HG02943 (cell line): ENCODE measurements around the gene ACE2.

Experiments
- ATAC-seq: cut with Tn5 transposase; IDR thresholded peaks from one replicate; pipeline ENCODE4 v1.9.1; 2021; ENCODE audit warnings: mild to moderate bottlenecking, low read depth, moderate library complexity; ENCODE audit not compliant: unreplicated experiment

Gene ACE2

DNA sequence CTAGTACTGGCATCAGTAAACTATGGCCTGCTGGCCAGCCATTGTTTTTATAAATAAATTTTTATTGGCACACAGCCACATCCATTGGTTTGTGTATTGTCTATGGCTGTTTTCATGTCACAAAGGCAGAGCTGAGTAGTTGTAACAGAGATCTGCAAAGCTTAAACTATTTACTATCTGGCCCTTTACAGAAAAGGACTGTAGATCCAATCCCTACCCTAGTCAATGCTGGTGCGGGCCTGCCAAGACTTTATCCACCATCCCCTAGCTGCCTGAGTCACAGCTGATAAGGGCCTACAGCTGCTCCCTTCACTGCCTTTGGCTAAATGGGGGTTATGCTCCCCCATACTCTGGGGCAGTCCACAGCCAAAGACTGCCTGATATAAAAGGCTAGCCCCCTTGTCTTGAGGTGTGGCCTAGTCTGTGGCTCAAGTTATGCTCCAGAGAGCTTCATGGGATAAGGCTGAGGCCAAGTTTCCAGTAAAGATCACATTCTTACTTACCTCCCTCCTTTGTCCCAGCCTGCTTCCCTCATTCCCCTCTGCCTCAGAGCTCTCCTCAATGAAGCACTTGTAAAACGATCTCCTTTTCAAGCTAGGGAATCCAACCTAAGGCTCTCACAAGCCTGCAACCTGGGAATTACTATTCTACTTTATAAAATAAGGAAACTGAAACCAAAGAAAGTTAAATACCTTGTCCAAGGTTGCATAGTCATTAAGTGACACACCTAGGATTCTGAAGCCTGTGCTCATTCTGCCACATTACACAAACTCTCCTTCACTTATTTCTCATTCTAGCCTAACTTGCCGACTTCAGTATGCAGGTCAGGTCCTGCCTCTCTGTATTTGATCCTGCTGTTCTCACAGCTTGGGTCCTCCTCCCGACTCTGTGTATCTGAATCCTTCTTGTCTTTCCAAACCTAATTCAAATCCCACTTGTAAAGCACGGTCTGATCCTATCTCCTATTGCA, 20.7 kb downstream of the ACE2 start:
- ATAC-seq, result no peak

DNA sequence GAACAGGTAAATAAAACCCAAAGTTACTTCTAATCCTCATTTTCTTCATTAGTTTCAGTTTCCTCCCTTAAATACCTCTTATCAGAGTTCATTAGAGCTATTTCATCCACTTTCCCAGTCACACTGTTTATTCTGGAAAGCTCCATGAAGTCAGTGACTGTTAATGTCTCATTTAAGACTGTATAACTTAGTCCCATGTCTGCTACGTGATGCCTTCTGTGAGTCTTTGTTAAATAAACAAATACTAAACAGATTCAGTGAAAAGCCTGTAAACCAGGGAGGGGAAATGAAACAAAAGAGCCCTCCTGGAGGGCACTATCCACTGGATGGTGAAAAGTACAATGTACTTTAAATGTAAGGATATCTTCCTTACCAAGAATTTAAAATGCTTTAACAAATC, 24.7 kb downstream of the ACE2 start:
- no peak for ATAC-seq

DNA sequence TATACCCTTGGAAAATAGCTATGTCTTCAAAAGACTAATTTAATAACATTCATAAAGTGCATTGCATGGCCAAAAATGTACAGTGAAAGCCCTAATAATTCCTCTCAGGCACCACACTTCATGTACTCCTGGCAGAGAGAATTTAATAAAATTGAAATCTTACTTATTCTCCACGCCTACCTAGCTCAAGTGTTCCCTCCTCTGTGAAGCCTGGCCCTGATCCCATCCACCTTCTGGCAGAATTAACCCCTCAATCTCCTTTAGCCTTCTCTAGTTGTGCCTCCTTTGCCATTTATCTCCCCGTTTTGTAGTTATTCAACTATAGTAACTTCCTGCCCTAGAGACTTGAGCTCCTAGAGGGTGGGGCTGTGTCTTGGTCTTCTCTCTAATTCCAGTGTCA, 26.7 kb downstream of the ACE2 start:
- no peak for ATAC-seq

DNA sequence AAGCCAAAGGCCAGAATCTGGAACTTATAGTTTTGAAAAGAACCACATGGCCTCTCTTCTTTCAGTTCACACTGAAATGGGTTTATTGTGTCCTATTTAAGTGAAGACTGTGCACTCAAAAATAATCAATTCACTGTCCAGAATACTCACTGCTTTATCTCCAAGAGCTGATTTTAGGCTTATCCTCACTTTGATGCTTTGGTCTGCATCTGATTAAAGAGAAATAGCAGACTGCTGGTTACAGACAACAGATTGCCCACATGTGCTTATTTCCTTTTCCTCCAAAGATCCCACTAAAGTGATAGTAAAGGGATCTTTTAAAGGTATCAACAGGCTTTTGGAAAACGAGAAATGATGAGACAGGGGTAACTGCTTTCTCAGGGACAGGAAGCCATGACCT, 30.6 kb downstream of the ACE2 start:
- ATAC-seq, result no peak

DNA sequence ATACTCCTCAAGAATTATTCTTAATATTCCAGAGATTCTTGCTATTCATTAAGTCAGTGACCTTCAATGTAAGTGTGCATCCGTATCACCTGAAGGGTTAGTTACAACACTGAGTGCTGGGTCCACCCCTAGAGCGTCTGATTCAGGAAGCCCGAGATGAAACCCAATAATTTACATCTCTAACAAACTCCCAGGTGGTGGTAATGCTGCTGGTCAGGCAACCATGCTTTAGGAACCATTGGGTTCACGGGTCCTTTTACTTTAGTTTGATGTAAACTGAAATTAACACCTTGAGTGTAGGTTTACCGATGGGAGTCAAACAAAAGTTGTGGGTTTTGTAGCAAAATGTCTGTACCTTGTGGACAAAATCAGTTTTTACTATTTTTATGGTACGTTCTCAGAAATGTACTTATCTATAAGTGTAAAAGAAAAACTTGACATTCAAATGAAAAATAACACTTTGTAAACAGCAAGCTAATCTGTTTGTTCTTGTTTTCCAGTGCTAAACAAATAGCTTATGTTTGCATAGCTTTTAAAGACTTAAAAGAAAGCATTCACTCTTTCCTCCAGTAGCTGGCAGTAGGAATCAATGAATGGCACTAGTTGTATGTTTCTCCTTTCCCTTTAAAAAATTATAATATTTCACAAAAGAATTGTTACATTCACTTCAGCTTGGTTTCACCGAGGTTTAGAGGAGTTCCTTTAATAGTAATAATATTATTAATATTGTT, 32.7 kb downstream of the ACE2 start:
- ATAC-seq, result no peak

DNA sequence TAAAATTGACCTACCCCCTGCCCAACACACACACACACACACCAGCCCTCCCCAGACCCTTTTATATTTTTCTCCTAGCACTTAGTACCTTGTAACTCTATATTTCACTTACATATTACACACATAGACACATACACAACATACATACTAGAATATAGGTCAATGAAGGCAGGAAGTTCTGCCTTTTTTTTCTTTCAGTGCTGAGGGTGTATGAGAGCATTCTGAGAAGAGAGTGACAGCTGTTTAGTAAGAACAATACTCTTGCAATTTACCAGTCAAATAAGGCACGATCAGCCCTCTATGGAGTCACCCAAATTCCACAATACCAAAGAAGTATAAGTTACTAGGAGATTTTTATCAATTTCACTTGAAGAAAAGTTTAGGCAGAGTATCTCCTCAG, 33.5 kb downstream of the ACE2 start:
- no peak for ATAC-seq

DNA sequence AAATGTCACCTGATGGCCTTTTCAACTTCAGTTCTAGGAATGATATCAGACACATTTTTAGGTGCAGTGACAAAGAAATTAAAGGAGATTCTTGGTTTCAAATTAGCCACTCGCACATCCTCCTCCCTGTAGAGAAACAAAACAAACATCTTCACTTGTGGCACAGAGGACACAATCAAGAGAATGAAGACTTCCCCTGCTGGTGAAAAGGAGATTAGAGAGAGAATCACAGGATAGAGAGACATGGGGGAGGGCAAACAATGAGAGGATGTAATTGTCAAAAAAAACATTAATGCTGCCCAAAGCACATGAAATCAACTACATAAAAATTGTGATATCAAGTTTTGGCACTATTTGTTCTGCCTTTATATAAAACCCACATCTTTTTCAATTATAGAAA, 34.5 kb downstream of the ACE2 start:
- no peak for ATAC-seq

DNA sequence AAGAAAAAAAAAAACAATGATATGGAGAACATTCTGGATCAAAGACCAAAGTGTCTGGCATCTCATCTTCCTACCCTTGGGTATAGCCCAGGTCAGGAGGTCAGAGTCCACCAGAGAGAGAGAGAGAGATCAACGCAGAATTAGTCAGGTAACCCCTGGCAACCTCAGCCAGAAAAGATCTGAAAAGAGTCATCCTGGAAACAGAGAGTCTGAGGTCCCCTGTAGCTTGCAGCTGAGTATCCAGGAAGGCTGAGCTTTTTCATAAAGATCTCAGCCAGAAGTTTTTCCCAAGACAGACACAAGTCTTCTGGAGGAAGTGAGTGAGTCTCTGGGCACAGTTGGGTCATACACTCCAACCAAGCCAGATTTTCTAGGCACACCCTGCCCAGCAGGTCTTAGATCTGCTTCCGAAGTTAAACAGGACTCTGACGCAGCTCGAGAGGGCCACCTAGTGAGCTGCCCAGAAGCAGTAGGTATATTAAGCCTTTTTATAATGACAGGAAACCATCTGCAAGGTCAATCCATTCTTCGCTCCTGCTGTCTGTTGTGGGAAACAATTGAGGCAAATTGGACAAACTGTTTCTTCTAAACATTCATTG, 35.7 kb downstream of the ACE2 start:
- no peak for ATAC-seq

DNA sequence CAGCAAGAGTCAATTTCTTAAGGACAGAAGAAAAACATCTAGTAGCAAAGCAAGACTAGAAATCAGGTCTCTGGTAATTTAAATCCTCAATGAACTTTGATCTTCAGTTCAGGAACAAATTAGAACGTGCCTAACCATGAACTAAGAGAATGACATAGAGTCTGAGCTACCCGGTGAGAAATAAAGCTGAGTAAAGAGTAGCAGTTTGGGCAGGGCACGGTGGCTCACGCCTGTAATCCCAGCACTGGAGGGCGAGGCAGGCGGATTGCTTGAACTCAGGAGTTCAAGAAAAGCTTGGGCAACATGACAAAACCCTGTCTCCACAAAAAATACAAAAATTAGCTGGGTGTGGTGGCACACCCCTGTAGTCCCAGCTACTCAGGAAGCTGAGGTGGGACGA, 37.7 kb downstream of the ACE2 start:
- ATAC-seq, result no peak

DNA sequence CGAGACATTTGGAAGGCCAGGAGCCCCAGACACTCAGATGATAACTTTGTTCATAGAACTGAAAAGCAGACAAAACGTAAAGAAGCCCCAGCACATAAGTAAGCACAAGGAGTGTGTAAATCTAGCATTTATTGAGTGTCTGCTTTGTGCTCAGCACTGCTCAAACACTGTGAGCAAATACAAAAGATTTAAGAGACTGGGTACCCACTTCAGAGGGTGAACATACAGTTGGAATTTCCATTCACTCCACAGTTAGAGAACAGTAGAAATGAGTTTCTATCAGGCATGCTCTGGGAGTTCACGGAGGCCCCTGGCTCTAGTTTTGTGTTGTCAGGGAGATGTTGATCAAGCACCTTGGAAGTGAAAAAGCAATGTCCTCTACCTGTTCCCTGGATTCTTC, 39.8 kb downstream of the ACE2 start:
- ATAC-seq, result no peak

DNA sequence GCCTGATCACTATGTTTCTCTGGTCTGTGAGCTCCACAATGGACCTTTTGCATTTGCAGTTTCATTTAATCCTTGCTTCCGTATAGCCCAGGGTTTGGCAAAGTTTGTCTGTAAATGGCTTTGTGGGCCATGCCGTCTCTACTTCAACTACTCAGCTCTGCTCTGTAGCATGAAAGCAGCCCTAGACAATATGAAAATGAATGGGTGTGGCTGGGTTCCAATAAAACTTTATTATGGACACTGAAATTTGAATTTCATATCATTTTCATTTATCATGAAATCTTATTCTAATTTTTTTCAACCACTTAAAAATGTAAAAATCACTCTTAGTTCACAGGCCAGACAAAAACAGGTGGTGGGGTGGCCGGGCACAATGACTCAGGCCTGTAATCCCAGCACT, 41.5 kb downstream of the ACE2 start:
- no peak for ATAC-seq

DNA sequence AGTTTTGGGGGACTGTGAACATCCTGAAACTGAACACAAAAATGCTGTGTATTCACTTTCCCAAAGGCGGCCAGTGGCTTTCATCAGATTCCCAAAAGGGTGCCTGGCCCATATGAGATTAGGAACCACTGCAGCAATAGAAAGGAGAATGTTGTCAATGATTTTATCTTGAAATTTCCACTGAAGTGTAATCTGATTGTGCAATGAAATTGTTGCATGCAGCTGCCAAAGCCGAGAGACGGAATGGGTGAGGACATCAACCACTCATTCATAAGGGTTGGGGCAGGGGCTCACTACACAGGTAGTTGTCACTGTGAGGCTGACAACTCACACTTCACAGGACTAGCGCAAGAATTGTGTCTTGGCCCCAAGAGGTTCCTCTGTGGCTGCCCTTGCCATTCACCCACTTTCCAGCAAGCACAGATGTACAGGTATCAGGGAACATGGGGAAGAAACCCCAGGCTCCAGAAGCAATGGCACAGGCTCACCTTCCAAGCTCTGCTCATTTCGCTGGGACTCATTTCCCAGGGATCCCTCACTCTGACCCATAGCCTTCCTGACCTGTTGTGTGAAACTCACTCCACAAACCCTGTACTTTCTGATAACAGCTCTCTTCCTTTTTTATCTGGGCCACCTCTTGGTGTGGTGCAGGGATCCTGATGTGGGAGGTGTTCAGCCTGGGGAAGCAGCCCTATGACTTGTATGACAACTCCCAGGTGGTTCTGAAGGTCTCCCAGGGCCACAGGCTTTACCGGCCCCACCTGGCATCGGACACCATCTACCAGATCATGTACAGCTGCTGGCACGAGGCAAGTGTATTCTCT, 51.4 kb downstream of the ACE2 start:
- ATAC-seq, result no peak

DNA sequence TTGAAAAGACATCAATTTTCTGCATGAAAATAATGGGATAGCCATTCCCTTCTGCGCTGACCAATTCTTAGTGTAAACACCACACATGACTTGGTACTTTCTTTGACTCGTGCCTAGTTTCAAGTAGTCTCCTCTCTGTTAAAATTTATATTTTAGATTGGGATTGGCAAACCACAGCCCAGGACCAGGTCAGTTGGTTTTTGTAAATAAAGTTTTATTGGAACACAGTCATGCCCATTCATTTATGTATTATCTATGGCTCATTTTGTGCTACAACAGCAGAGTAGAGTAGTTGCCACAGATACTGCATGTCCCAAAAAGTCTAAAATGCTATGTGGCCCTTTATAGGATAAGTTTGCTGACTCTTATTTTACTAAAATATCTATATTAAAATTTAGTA, 53.4 kb downstream of the ACE2 start:
- no peak for ATAC-seq

DNA sequence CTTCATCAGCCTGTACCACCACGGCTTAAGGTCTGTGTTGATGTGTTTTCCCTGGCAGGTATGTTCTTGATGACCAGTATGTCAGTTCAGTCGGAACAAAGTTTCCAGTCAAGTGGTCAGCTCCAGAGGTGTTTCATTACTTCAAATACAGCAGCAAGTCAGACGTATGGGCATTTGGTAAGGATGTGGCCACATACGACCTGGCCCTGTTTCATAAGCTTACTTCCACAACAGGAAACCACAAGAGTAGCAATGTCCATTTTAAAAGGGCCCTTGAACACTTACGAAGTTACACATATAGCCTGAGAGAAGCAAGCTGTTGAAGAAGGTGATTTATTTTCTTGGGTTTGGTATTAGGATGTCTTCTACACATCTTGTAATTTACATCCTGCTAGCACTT, 54.0 kb downstream of the ACE2 start:
- no peak for ATAC-seq

DNA sequence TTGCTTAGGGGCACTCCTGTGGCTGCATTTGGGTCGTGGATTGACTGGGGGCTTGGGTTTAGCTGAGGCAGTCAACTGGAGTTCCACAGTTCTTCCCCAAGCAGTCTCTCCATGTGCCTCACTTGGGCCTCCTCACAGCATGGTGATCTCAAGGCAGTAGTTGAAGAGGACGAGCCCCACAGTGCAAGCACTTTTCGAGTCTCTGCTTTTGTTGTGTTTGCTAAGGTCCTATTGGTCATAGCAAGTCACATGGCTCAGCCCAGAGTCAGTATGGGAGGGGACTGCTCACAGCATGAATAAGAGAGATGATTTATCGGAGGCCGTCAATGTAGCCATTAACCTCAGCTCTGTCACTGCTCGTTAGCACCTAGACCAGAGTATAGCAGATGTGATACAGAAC, 70.4 kb downstream of the ACE2 start:
- ATAC-seq, result no peak

DNA sequence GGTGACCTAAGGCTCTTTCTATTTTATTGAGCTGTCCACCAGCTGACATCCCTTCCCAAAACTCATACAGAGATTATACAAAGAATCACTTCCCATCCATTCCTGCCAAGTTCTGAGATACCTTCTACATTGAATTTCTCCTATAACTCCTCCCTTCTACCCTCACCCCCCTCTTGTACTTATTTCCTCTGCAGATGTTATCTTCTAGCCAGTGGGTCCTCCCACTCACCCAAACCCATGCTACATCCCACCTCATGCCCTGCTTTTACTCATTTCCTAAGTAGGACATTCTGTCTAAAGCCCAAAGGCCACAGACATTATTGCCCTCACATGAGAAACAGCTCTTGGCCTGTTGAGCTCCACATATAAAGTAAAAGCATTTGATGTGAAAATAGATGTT, 71.6 kb downstream of the ACE2 start:
- no peak for ATAC-seq

DNA sequence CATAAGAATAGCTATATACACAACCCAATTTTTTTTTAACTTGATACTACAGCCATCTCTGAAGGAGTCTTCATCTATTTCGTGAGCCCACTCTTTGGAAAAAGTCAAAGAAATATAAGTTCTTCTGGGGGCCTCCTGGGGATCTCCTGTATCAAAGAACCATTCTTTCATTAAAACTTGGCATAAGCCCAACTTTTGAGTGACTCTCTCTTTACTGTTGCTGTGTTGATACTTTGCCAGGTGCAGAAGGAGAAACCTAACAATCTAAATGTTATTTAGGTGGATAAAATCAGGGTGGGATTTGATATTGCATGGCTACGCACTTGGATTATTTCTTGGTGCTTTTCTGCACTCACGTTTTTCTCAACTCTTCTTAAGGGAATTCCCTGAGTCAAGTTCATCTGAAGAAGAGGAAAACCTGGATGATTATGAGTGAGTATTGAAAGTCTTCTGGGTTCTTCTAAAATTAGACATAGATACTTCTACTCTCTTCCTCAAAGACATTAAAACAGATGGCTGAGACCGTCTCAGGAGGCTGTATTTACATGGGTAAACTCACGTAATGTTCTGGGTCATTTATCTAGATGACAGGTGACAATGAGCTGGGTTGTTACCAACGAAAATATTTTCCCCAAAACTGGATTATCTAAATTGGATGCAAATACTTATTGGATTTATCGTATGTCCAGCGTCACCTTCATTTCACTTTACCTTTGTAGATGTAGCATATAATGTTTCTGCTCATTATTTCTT, 74.9 kb downstream of the ACE2 start:
- ATAC-seq, result no peak

DNA sequence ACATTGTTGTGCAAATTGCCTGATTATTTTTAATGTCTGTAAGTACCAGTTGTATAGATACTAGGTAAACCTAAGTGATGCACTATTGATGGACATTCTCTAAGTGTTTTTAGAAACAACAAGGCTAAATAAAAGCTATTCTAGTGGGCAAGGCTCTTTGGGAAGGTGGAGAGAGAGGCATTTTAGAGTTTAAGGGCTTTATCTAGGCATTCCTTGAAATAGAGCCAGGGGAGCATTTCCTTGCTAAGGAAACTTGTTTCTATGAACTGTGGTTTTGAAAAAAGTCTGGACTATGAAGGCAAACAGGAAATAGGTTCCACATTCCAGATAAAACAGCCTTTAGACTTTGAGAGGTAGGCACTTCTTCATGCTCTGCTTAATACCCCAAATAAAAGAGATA, 76.3 kb downstream of the ACE2 start:
- no peak for ATAC-seq

DNA sequence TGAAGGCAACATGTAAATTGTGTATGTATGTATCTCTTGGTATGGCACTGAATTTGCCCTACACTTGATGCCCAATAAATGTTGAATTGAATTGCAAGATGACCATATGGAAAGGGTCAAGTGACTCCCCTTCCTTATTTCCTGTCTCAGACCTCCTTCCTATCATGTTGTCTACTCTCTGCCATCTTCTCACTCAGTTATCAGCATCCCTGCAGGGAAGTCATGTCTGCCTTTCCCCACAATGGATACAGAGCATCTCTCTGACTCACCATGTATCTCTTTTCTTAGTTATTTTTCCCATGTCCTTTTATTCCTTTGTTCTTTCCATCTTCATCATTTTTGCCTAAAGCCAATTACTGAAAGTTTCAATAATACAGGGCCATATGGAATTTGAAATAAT, 77.7 kb downstream of the ACE2 start:
- no peak for ATAC-seq

DNA sequence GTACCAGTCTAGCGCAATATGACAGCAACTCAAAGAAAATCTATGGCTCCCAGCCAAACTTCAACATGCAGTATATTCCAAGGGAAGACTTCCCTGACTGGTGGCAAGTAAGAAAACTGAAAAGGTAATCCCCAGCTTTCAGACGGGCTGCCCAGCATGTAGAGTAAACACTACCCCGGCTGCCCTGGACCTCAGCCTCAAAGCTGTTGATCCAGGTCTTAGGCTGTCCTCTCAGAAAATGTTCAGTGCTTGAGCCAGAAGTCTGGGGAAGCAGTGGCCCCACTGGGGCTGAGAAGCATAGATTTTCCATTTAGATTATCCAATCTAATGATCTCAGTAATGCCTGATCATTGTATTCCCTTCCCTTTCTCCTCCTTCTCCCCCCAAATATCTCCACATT, 78.3 kb downstream of the ACE2 start:
- no peak for ATAC-seq
